DMS53 treated with DMSO at 0.1 percent for 48 hours (cell line): ENCODE measurements around the gene TBC1D9B.

Source experiments
- DNase-seq: peaks from one replicate; lab custom pipeline; 2025; ENCODE audit not compliant: unreplicated experiment; lab: John Stamatoyannopoulos, UW

Gene TBC1D9B

DNA sequence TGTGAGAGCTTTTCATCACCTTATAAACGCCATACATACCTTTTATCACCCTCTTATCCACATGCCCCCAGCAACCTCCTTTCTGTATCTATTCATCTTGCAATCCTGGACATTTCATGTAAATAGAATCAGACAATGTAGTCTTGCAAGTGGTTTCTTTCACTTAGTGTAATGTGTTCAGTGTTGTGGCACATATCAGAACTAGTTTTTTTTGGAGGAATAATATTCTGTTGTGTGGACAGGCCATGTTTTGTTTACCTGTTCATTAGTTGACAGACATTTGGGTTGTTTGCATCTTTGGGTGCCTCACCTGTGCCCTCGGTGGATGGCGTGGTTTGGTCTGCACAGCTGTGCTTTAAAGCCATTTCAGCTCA, 85.7 kb downstream of the TBC1D9B start:
- no peak for DNase-seq

DNA sequence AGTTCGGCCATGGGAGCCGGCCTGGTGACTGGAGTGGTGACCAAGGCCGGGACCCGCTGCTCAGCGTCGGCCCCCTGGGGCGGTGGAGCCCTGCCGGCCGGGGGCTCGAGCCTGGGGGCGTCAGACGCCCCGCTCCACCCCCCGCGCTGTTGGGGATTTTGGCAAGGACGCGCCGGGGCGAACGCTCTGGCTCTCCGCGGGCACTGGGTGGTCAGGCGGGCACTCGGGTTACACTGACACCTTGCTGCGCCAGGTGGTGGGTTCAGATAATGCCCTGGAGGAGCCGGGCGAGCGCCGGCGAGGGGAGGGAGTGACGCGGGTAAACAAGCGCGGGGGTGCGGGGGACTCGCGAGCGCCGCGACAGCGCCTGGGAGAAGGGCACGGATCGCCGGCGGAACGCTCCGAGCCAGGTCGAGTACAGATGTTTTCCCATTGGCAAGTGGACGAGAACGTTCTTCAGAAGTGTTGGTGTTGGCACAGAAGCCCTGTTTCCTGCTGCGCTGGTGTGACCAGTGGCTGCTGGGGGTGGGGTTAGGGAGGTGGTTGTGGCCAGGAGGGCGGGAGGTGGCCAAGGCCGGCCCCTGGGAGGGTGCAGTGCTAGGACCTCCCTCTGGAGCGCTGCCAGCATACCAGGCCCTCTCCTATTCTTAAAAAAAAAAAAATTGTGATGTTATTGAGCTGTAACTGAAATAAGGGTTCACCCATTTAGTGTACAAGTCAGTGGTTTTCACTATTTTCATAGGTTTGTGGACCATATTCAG, 86.2 kb downstream of the TBC1D9B start:
- DNase-seq, result peak; percentile 86

DNA sequence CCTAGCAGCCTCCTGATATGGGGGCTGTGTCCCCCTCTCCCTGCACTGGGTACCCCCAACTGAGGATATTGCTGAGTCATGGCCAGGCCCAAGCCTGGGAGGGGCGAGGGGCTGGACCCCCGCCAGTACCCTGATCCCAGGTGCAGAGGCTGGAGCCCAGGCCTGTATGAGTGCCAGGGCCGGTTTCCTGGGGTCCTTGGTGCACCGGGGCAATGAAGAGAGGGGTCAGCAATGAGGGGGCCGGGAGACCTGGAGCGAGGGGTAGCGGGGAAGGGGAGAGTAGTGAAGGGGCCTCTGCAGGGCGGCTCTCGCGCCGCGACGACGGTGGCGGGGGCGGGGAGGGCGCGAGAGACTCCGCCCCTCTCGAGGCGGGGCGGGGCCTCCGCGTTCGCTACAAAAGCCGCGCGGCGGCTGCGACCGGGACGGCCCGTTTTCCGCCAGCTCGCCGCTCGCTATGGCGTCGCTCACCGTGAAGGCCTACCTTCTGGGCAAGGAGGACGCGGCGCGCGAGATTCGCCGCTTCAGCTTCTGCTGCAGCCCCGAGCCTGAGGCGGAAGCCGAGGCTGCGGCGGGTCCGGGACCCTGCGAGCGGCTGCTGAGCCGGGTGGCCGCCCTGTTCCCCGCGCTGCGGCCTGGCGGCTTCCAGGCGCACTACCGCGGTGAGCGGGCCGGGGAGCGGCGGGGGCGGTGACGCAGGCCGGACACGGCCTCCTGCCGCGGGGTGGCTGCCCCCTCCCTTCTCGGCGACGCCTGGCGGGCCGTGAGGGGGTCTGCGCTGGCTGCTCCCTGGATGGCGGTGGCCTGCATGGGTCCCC, 87.0 kb downstream of the TBC1D9B start, which contains the start of gene SQSTM1:
TSS of gene SQSTM1 (plus strand) at position 423 of the 815 bp plus-strand sequence. CDS start at position 455, 32 bp downstream.
- DNase-seq, result peak; percentile 56

DNA sequence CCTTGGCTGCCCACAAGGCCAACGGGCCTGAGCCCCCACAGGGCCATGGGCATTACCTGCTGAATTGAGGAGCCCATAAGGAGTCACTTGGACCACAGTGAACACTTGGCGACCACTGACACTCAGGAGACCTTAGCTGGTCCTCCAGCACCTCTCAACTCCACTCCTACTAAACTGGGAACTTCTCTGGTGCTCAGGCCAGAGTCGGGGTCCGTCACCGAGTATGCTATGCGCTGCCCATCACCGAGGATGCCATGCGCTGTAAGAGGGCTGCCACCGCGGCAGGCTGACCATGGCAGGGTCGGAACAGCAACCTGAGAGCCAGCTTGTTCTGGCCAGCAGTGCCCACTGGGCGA, 87.6 kb downstream of the TBC1D9B start:
- no peak for DNase-seq

DNA sequence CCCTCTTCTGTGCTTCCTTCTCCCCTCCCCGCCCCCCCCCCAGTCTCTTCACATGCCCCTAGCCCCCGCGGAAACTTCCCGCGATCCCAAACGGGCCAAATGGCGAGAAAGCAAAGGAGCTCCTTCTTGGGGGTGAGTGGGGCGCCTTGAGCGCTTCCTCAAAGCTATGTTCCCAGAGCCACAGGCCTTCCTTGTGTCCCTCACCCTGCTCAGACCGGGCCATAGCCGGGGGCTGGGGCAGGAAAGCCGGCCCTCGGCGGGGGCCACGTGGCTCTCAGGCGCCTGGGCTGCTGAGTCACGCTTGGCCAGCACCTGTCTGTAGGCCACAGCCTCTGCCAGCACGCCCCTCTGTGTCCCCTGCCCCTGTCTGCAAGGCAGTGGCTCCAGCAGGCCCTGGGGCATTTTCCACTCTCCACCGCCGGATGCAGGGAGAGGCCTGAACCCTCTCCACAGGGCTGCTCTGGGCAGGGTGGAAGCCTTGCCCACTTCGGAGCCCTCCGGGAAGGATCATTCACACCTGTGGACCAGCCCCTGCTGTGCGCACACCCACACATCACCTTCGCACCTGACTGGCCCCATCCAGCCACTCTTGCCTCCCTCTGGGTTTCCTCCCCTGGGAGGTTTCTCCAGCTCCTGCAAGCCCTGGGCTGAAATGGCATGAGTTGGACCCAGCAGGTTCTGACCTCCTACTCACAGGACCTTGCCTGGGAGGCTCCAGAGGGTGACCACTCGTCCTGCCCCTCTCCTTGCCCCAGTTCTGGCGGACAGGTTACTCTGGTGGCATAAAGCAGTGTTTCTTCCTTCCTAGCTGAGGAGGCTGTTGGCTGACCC, 88.2 kb downstream of the TBC1D9B start:
- DNase-seq, result peak; percentile 70

DNA sequence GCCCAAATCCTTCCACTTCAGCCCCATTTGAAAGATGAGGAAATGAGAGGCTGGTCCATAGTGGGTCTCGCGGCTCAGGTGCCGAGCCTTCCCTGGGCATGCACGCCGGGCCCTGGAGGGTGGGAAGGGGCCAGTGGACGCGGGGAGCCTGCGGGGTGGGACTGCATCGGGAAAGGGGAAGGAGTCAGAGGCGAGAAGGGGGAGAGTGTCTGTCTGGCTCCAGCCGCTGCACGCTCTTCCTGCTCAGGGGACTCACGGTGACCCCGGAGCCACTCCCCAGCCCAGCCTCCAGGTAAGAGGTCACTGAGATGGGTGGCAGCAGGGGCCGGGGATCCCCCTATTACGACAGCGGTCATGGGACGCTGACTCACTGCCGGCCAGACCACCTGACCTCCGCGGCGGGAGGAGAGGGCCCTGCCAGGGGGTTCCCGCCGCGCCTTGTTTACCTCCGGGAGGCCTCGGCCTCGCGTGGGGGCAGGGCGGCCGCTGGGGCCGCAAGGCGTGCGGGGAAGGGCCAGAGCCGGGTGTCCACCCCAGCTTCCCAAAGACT, 88.9 kb downstream of the TBC1D9B start:
- DNase-seq, result peak; percentile 82

DNA sequence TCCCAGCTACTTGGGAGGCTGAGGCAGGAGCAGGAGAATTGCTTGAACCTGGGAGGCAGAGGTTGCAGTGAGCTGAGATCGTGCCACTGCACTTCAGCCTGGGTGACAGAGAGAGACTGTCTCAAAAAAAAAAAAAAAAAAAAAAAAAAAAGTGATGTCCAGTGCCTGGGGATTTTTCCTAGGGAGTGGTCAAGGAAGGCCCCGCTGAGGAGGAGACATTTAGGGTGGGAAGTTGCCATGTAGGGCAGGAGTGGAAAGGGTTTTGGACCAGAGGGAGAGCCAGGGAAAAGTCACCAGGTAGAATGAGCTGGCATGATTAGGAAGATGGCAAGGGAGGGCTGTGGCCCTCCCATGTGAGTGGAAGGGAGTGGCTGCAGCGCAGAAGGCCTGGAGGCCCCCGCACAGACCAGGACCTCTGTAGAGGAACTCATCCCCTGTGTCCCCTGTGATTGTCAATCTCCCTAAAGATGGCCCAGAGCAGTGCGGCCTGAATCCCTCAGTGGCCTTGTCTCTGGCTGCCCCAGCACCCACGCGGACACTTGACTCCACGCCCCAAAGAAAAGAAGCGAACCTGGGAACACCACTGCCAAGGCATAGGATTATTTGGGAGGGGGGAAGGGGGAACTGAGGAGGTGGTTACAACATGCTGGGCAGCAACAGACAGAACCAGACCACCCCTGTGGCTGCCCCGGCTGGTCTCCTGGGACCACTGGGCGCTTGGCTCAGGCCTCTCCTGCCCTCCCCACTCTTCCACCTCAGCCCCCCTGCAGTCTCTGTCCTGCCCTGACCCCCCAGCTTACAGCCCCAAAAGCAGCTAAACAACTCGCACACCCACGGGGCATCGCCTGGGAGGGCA, 89.6 kb downstream of the TBC1D9B start:
- no peak for DNase-seq

DNA sequence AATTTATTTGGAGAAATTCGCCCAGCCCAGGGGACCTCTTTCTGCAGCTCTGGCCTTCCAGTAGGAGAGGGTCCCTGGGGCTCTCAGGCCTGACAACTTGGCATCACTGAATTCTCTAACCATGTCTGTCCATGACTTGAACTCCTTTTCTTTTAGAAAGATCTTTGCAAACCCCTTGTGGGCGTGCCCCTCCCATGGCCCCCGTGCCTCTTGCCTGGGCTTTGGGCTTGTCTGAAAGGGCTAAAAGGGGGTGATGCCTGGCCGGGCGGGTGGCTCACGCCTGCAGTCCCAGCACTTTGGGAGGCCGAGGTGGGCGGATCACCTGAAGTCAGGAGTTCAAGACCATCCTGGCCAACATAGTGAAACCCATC, 90.2 kb downstream of the TBC1D9B start:
- no peak for DNase-seq

DNA sequence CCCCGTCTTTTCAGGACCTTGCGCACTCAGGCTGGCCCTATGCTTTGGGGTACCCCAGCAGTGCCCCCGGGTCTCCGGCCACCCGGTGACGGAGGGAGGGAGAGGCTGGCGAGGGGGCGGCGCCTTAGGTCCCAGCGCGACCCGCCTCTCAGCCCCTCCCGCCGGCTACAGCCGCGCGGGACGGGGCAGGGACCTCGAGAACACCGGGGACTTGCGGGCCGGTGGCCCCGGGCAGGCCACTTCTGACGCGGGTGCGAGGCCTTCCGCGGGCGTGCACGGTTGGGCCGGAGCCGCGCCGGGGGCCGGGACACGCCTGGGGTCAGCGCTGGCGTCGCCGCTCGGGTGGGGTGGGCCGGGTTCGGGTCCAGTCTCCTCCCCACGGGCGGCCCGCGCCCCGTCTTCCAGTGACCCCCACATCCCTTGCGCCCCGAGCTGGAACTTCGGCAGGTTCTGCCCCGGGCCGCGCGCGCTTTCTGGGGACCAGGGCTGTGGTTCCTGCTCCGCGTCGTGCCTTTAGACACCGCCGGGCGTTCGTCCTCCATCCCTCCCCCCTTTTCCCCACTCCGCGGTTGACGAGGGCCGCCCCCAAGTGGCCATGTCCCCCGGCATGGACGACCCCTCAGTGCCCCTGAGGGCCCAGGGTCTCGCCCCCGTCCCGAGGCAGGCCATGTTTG, 90.8 kb downstream of the TBC1D9B start:
- DNase-seq, result no peak

DNA sequence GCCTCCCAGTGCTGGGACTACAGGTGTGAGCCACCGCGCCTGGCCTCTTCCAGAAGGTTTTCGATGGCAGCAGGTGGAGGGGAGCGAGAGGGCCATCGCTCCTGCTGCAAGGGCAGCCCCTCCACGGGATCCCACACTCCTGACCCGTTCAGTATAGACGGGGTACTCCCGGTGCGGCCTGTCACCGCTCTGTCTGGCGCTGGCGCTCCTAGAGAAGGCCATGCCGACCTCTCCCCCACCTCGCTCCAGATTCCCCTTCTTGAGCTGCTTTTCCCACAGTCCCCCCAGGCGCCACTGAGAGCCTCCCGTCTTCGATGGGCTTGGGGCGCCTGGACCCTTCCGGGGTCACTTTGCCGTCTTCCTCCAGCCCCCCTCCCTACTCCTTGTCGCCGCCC, 91.3 kb downstream of the TBC1D9B start:
- no peak for DNase-seq

DNA sequence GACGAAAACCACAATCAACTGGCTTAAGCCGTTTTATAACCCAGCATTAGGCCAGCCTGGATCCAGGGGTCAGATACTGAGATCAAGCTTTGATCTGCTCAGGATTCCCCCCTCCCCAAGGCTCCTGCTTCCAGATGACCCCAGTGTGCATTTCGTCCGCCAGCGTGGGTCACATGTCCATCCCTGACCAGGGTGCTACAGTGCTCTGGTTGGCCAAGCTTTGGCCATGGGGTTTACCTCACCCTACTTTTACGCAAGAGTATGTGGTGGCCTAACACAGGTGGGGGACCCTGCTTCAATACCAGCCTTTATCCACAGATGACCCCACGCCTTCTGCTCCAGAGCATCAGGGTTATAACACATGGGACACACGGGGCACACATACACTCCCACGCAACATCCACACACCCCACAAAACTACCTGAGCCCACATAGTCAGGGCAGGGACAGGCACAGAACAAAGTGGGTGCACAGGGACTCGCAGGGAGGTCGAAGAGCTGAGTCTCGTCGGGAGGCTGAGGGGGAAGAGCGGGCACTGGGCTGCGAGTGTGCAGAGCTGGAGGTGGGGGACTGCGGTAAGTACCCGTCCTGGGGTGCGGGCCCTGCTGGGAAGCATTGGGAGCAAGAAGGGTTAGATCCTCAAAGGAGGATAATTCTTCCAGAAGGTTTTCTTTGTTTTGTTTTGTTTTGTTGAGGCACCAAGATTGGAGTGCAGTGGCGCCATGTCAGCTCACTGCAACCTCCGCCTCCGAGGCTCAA, 92.0 kb downstream of the TBC1D9B start:
- no peak for DNase-seq

DNA sequence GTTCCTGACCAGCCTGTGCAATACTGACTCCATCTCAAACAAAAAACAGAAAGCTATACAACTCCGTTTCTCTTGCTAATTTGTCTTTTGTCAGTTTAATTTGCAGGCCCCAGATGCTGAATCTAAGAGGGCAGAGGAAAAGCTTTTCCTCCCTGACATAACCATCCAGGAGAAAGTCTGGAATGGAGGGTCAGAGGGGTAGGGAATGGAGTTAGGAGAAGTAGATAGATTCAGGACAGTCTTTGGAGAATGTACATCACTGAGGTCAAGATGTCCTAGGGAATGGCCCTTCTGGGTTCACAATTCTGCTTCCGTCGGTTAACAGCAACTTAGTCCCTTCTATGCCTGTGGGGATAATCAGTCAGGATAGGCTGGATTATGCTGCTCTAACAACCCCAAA, 93.6 kb downstream of the TBC1D9B start:
- no peak for DNase-seq

DNA sequence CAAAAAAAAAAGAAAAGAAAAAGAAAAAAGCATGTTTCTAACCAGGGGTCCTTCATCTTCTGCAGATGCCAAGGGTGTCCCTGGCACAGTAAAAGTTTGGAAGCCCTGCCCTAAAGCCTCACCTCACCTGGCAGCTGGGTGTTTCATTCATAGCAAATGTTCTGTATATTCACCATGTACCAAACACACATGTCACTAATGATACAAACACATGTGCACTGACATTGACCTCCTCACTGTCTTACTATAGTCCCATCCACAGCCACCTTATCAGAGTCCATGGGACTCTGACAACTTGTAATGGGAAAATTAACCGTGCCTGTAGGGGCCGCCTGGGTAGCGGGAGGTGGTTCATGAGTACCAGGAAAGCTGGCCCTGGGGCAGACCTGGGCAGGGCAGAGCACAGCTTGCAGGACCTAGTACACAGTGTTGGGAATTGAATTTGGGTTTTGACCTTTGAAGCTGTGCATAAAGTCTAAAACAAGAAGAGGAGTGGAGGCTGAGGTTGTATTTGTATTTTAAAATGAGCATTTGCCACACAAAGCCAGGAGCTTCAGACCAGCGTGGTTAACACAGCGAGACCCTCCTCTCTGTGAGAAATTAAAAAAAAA, 94.6 kb downstream of the TBC1D9B start:
- DNase-seq, result no peak

DNA sequence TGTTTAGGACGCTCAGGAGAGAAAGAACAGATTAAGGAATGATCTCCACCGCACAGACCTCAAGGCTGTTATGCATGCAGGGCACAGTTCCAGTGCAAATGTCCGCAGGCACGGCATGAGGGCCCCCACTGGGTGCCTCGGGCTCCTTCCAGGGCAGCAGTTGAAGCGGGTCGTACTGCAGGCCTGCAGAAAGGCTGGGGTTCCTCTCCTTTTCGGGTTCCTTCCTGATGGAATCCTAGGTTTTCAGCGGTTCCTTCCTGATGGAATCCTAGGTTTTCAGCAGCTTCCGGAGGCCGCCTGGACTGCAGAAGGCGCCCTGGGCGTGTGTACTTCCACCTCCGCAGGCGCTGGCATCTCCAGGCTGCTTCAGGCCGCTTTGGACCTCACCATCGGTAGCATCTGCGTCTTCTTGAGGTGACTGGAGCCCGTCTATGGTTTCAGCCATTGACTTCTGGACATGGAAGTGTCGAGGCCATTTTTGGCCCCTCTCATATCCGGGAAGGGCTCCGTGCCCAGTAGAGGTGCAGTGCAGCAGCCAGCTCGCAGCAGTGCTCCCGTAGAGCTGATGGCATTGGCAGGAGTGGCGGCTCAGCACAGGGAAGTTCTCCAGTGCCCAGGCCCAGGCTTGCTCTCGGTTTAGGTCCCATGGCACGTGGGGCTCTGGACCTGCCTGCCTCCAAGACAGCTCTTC, 95.4 kb downstream of the TBC1D9B start:
- DNase-seq, result no peak
